Measurements from ENCODE around the gene EME2.

The EME2 gene

GRCh38 chr16:1820946-1821290, 48.3 kb downstream of the EME2 start:
- no peak for DNase-seq

DNA sequence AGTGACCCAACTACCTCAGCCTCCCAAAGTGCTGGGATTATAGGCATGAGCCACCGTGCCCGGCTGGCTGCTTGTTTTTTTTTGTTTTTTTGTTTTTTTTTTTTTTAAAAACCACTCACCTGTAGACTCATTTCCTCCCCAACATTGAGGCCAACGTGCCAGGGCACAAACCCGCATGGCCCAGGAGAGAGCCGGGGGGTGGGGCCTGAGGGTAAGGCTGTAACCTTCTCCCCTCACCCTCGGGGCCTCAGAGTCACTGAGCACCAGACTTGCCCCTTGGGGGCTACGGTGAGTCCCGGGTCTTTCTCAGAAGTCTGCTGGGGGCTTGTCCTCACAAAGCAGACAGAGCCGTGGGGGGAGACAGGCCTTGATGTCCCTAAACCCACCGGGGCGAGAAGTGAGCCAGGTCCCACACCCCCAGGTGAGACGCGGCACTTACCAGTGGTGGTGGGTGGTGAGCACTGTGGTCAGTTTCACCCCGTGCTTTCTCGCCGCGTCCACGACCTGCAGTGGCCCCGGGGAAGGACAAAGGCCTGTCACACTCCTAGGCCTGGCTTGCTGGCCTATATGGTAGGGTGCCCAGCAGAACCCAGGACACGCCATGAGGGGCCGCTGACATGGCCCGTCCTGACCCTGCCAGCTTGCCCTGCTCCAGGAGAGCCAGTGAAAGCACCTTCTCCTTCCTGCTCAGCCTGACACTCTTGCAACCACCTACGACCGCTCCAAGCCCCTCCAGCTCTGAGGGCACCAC, 49.4 kb downstream of the EME2 start:
- no peak for DNase-seq

GRCh38 chr16:1822801-1823200, 50.2 kb downstream of the EME2 start:
- DNase-seq: no peak

GRCh38 chr16:1823821-1824220, 51.2 kb downstream of the EME2 start:
- no peak for DNase-seq

DNA sequence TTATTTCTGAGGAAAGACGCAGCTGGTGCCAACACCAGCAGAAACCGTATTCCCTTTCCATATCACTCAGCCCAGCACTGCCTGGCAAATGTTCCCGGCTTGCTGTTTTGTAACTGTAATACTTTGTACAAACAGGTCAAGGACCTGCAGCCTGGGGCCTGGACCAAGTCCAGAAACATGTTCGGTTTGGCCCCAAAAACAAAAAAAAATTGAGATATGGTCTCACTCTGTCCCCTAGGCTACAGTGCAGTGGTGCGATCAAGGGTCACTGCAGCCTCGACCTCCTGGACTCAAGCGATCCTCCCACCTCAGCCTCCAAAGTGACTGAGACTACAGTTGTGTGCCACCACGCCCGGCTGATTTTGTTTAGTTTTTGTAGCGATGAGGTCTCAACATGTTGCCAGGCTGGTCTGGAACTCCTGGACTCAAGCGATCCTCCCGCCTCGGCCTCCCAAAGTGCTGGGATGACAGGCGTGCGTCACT, 52.8 kb downstream of the EME2 start:
- no peak for DNase-seq
